Osteoblast (primary cell): ENCODE measurements around the gene OPCML. TPM values are rescaled to one million over a fixed set of nuclear protein-coding genes. Genes with fewer than 3 reads are reported as not detected.

Experiments used
- DNase-seq: peaks from one replicate; pipeline ENCODE4 v3.0.0; 2011; ENCODE audit warnings: low spot score, mixed read lengths; ENCODE audit not compliant: insufficient read length; ENCODE audit errors: missing footprints
- H2AFZ ChIP-seq: 2 replicates; pipeline ENCODE4 v1.6.0; 2011; ENCODE audit warnings: mild to moderate bottlenecking, low read length
- H3K27ac ChIP-seq: 2 replicates; pipeline ENCODE4 v1.5.1; 2011; ENCODE audit warnings: mild to moderate bottlenecking, low read depth, low read length, moderate library complexity
- H3K27me3 ChIP-seq: 2 replicates; pipeline ENCODE4 v1.6.0; 2012; ENCODE audit warnings: mild to moderate bottlenecking, control low read depth, inconsistent platforms, low read length, moderate library complexity; ENCODE audit not compliant: insufficient read depth
- H3K36me3 ChIP-seq: 2 replicates; pipeline ENCODE4 v1.5.1; 2011; ENCODE audit warnings: mild to moderate bottlenecking, low read length, control low read depth, moderate library complexity; ENCODE audit not compliant: insufficient read depth
- H3K4me1 ChIP-seq: 2 replicates; pipeline ENCODE4 v1.5.1; 2011; ENCODE audit warnings: mild to moderate bottlenecking, low read length, control low read depth, moderate library complexity; ENCODE audit not compliant: insufficient read depth
- H3K4me2 ChIP-seq: 2 replicates; pipeline ENCODE4 v1.6.0; 2011; ENCODE audit warnings: mild to moderate bottlenecking, low read length; ENCODE audit not compliant: insufficient read depth
- H3K4me3 ChIP-seq: fragments of 200-600 bp; sonication (generic); 3 replicates; pipeline ENCODE4 v1.5.1; 2012; ENCODE audit warnings: mild to moderate bottlenecking, low read length, inconsistent platforms; ENCODE audit not compliant: insufficient read depth
- H3K79me2 ChIP-seq: 2 replicates; pipeline ENCODE4 v1.6.0; 2012; ENCODE audit warnings: mild to moderate bottlenecking, low read length, control low read depth, inconsistent platforms; ENCODE audit not compliant: insufficient read depth
- H3K9me3 ChIP-seq: 2 replicates; pipeline ENCODE4 v1.5.1; 2011; ENCODE audit warnings: low read depth, low read length, control low read depth
- H4K20me1 ChIP-seq: 2 replicates; pipeline ENCODE4 v1.6.0; 2012; ENCODE audit warnings: mild to moderate bottlenecking, low read length, control low read depth; ENCODE audit not compliant: insufficient read depth
- total RNA-seq: library from RNA; depleted of rRNA; stranded (reverse); fragments of >200 nt; gene quantifications from 2 replicates; pipeline ENCODE4 v1.2.3, GENCODE V29; 2012
- TF ChIP-seq, protein P1 (sequence below): IDR thresholded peaks from 2 replicates; pipeline ENCODE4 v1.5.1; 2011; ENCODE audit warnings: mild to moderate bottlenecking, low read depth, low read length, moderate library complexity; ENCODE audit errors: extremely low read depth

OPCML gene
- total RNA-seq, 1 donor: 0.36 TPM

DNA sequence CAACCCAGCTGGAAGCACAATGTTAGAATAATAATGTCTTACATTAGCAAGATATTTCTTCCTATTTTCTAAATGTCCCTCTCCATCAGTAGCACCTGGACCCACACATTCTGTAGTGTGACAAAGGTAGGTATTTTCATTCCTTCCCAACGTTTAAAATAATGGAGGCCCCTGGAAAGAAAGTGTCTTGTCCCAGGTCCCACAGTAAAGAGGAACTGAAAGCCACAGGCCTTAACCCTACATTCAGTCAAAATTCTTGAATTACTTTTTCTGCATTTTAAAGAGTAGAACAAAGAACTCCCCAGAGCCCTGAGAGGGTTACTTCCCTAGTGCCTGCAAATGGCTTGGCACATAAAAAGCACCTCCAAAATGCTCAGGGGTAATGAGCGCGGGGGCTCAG lies 26.3 kb downstream of the OPCML start:
- Histone ChIP-seq H3K4me1 (no peaks in the 10 kb centered on the region), H4K20me1 (no peaks in the 10 kb centered on the region), H3K27ac (no peak overlapping the region), H3K4me3 (no peak overlapping the region), H2AFZ (no peak overlapping the region), H3K9me3 (no peaks in the 10 kb centered on the region), H3K79me2 (no peaks in the 10 kb centered on the region), H3K27me3 (no peaks in the 10 kb centered on the region), H3K36me3 (no peaks in the 10 kb centered on the region), H3K4me2 (no peak overlapping the region)
- TF ChIP-seq, protein P1, sequence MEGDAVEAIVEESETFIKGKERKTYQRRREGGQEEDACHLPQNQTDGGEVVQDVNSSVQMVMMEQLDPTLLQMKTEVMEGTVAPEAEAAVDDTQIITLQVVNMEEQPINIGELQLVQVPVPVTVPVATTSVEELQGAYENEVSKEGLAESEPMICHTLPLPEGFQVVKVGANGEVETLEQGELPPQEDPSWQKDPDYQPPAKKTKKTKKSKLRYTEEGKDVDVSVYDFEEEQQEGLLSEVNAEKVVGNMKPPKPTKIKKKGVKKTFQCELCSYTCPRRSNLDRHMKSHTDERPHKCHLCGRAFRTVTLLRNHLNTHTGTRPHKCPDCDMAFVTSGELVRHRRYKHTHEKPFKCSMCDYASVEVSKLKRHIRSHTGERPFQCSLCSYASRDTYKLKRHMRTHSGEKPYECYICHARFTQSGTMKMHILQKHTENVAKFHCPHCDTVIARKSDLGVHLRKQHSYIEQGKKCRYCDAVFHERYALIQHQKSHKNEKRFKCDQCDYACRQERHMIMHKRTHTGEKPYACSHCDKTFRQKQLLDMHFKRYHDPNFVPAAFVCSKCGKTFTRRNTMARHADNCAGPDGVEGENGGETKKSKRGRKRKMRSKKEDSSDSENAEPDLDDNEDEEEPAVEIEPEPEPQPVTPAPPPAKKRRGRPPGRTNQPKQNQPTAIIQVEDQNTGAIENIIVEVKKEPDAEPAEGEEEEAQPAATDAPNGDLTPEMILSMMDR: no peak
- no peak for DNase-seq

- Histone ChIP-seq H3K4me1 (no peaks in the 10 kb centered on the region), H3K4me3 (no peak overlapping the region), H2AFZ (no peak overlapping the region), H3K4me2 (no peak overlapping the region), H3K9me3 (no peaks in the 10 kb centered on the region), H3K79me2 (no peaks in the 10 kb centered on the region), H4K20me1 (no peaks in the 10 kb centered on the region), H3K27ac (no peak overlapping the region), H3K27me3 (no peaks in the 10 kb centered on the region), H3K36me3 (no peaks in the 10 kb centered on the region)
- no peak for DNase-seq
- TF ChIP-seq, protein P1: no peak
Observed at GRCh38 chr11:133504906-133505305, 27.4 kb downstream of the OPCML start.

DNA sequence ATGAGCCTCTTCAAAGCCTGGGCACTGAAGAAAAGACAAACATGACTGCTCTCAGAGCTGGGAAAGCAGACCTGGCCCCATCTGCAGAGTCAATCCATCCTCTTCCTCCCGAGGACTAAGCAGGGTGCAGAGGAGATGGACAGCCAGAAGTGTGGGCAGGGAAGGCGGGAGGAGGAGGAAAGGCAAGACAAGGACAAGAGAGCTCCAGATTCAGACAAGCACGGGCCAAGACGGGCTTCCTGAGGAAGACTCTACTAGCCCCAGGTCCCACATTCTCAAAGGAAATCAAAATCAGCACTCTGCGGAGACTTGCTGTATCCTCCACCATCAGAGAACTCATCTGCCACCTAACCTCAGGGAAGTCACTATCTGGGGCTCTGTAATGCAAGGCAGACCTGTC lies 28.5 kb downstream of the OPCML start:
- H2AFZ ChIP-seq: no peak overlapping the region
- H3K4me3 ChIP-seq: no peak overlapping the region
- H3K27me3 ChIP-seq: no peaks in the 10 kb centered on the region
- H3K4me2 ChIP-seq: no peak overlapping the region
- no peaks in the 10 kb centered on the region for H4K20me1 ChIP-seq
- no peaks in the 10 kb centered on the region for H3K9me3 ChIP-seq
- no peak overlapping the region for H3K27ac ChIP-seq
- TF ChIP-seq, protein P1: no peak
- H3K36me3 ChIP-seq: no peaks in the 10 kb centered on the region
- no peaks in the 10 kb centered on the region for H3K4me1 ChIP-seq
- DNase-seq: no peak
- H3K79me2 ChIP-seq: no peaks in the 10 kb centered on the region

DNA sequence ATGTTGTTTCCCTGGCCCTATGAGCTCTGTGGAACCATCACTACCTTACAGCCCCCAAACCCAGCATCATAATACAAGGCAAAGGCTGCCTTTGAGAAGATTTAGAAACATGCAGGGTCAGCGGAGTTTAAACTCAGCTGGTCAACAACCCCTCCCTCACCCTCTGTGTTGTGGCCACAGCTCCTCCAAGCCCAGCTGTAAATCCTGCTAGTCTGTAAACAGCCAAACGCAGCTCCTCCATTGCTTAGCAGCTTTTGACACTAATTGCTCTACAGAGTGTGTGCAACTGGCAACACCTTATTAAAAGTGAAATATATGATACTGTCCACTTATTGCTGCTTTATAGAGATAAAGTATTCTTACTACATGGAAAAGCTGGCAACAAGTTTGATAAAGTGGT lies 29.1 kb downstream of the OPCML start:
- no peaks in the 10 kb centered on the region for H3K4me1 ChIP-seq
- no peak overlapping the region for H3K4me2 ChIP-seq
- H3K79me2 ChIP-seq: no peaks in the 10 kb centered on the region
- no peaks in the 10 kb centered on the region for H4K20me1 ChIP-seq
- H3K4me3 ChIP-seq: no peak overlapping the region
- TF ChIP-seq, protein P1: no peak
- H3K36me3 ChIP-seq: no peaks in the 10 kb centered on the region
- no peak overlapping the region for H2AFZ ChIP-seq
- H3K9me3 ChIP-seq: no peaks in the 10 kb centered on the region
- no peak overlapping the region for H3K27ac ChIP-seq
- no peak for DNase-seq
- no peaks in the 10 kb centered on the region for H3K27me3 ChIP-seq
